AG09319 (cell line): ENCODE measurements around the gene ATOSB.
A peak's percentile ranks its signal among the peaks of the same experiment; 100 is the strongest.

Experiments used
- DNase-seq: peaks from one replicate; pipeline ENCODE4 v3.0.0-alpha.2; 2010; ENCODE audit warnings: low read depth; ENCODE audit errors: extremely low read depth
- TF ChIP-seq, protein P1 (sequence below): IDR thresholded peaks from 2 replicates; pipeline ENCODE4 v1.5.1; 2011; ENCODE audit warnings: low read depth, mild to moderate bottlenecking, inconsistent platforms, low read length, moderate library complexity

ATOSB gene

DNA sequence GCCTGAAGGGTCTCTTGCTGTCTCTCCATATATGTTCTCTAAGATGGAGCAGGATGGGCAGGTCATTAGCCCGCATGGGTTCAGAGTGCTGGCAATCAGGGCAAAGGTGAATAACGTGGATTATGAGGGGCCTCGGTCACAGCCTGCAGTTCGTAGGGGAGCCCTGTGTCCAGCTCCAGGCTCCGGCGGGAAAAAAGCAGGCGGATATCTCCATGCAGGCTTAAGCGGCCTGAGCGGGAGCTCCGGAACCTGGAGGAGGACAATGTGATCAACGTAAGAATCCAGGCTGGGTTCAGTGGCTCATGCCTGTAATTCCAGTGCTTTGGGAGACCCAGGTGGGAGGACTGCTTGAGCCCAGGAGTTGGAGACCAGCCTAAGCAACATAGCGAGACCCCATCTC is 10.5 kb downstream of the ATOSB start:
- no peak for DNase-seq

DNA sequence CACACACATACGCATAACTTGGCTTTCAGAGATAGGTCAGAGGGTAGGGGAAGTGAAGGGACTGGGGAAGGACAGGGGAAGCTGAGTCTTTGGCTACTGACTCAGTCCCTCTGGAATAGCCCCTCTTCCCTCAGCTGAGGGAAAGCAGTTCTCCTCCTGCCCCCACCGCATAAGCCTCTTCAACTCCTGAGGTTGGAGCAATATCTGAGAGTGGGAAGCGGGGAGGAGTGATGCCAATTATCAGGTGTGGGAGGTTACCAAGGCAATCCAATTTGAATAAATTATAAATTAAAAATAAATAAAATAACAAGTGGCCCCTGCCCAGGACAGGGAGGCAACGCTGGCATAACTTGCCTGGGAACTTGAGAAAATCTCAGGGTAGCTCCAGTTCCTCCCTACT is 11.1 kb downstream of the ATOSB start:
- TF ChIP-seq, protein P1, sequence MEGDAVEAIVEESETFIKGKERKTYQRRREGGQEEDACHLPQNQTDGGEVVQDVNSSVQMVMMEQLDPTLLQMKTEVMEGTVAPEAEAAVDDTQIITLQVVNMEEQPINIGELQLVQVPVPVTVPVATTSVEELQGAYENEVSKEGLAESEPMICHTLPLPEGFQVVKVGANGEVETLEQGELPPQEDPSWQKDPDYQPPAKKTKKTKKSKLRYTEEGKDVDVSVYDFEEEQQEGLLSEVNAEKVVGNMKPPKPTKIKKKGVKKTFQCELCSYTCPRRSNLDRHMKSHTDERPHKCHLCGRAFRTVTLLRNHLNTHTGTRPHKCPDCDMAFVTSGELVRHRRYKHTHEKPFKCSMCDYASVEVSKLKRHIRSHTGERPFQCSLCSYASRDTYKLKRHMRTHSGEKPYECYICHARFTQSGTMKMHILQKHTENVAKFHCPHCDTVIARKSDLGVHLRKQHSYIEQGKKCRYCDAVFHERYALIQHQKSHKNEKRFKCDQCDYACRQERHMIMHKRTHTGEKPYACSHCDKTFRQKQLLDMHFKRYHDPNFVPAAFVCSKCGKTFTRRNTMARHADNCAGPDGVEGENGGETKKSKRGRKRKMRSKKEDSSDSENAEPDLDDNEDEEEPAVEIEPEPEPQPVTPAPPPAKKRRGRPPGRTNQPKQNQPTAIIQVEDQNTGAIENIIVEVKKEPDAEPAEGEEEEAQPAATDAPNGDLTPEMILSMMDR = no peak
- DNase-seq = no peak

More for the DNA sequence above, 10.5 kb downstream of the ATOSB start:
- TF ChIP-seq, protein P1 = no peak

- TF ChIP-seq, protein P1 = no peak
Measured at GRCh38 chr9:35103660-35104191, 11.9 kb downstream of the ATOSB start.

GRCh38 chr9:35102769-35103659 is 12.6 kb downstream of the ATOSB start, which contains the start of gene STOML2:
STOML2 (minus strand) TSS chr9:35103131; CDS start chr9:35103094, 37 bp downstream.
- DNase-seq = peak; percentile 87
- TF ChIP-seq, protein P1 = no peak

More at GRCh38 chr9:35103660-35104191, 11.9 kb downstream of the ATOSB start:
- no peak for DNase-seq

DNA sequence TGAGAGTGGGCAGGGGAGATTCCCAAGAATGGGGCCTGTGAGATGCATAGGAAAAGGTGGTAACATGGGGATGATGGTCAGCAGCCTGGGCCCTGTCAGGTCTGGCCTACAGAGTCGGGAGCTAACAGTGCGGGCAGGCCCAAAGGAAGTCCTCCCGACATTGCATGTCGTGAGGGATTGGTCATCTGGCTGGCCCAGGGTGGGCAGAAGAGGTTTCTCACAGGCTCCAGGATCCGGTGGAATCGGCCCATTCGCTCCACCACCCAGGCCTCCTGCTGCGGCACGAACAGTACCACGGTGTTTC is 13.2 kb downstream of the ATOSB start:
- no peak for DNase-seq
- TF ChIP-seq, protein P1 = no peak

DNA sequence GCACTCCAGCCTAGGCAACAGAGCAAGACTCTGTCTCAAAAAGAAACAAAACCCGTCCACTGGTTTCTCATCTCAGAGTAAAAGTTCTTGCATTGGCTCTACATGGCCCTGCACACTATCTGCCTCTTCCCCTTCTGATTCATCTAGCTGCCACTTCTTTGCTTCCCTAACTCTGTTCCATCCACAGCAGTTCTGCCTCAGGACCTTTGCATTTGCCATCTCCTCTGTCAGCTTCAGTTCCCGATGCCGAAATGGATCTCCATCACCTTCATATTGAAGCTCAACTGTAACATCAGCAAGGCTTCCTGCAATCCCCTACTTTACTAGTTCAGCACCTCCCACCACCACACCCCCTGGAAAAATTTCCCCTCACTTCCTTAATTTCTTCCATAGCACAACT is 18.1 kb downstream of the ATOSB start:
- TF ChIP-seq, protein P1 = no peak
- DNase-seq = no peak
